Sigmoid colon (tissue), 7 donors: ENCODE measurements around the gene R3HDM2. TPM values are rescaled to one million over a fixed set of nuclear protein-coding genes. Genes with fewer than 3 reads are reported as not detected.

Experiments
- DNase-seq: peaks from one replicate; pipeline ENCODE4 v3.0.0-alpha.2; 2019
- H3K27ac ChIP-seq, 4 donors: fragments of 200-600 bp; sonication (generic); one replicate each; pipeline ENCODE4 v1.5.1; 2016 to 2019; ENCODE audit warnings: mild to moderate bottlenecking in 1 of 4
- H3K27me3 ChIP-seq, 3 donors: fragments of 200-600 bp; sonication (generic); one replicate each; pipeline ENCODE4 v1.5.1; 2019; ENCODE audit warnings: mild to moderate bottlenecking in 1 of 3
- H3K36me3 ChIP-seq, 4 donors: fragments of 200-600 bp; sonication (generic); one replicate each; pipeline ENCODE4 v1.5.1; 2016 to 2019
- H3K4me1 ChIP-seq, 4 donors: fragments of 200-600 bp; sonication (generic); one replicate each; pipeline ENCODE4 v1.5.1; 2017 to 2019
- H3K4me3 ChIP-seq, 4 donors: fragments of 200-600 bp; sonication (generic); one replicate each; pipeline ENCODE4 v1.5.1; 2017 to 2019; ENCODE audit warnings: mild to moderate bottlenecking in 2 of 4, moderate library complexity in 1 of 4
- H3K9me3 ChIP-seq, 4 donors: fragments of 200-600 bp in 3 of 4; sonication (generic) in 3 of 4; one replicate each; pipeline versions ENCODE4 v1.5.1 to v1.6.1; 2013 to 2019
- CTCF ChIP-seq, 4 experiments: fragments of 450-650 bp in 3 of 4; fragments of 200-600 bp in 1 of 4; IDR thresholded peaks; one replicate each; pipeline ENCODE4 v1.5.1; 2016 to 2019; ENCODE audit warnings: antibody characterized with exemption in 4 of 4, mild to moderate bottlenecking in 3 of 4, moderate library complexity in 2 of 4
- EP300 ChIP-seq, 4 donors: sonication (generic); formaldehyde crosslinking; IDR thresholded peaks; one replicate each; pipeline ENCODE4 v1.6.1; 2017; ENCODE audit warnings: antibody characterized with exemption in 4 of 4
- POLR2A ChIP-seq, 2 donors: fragments of 450-650 bp; IDR thresholded peaks; one replicate each; pipeline ENCODE4 v1.6.1; 2016; ENCODE audit warnings: antibody characterized with exemption in 2 of 2, mild to moderate bottlenecking in 2 of 2, moderate library complexity in 2 of 2
- POLR2AphosphoS5 ChIP-seq, 4 donors: sonication (generic); formaldehyde crosslinking; IDR thresholded peaks; one replicate each; pipeline ENCODE4 v1.6.1; 2017; ENCODE audit warnings: antibody characterized with exemption in 4 of 4
- WGBS, 2 donors: extraction: QIAGEN DNeasy Blood & Tissue Kit; methylation state at CpG; one replicate each; pipeline ENCODE4 v1.1.7; 2013; 5-methylcytosine and 5-hydroxymethylcytosine counted together
- intact Hi-C: fragments of 100-400 bp; cut with DNase I; formaldehyde crosslinking; loops from one replicate; pipeline ENCODE4 v1.15.1; 2023
- polyA plus RNA-seq, 3 donors: library from polyadenylated mRNA; stranded (reverse); fragments of 200-250 nt; gene quantifications; one replicate each; pipeline ENCODE4 v1.2.3, GENCODE V29; 2013
- total RNA-seq, 4 donors: library from RNA; depleted of rRNA; stranded (reverse); fragments of >200 nt; gene quantifications; one replicate each; pipeline ENCODE4 v1.1.0, GENCODE V29; 2016
- donor health status: healthy with polysubstance abuse.
- donor health status: Bipolar disorder and iron deficiency.
- donor health status: healthy.

Gene R3HDM2
- total and polyA plus RNA-seq, 7 donors: 10.9 to 37.7 (median 28.3) TPM

GRCh38 chr12:57370696-57371095 lies 60.1 kb downstream of the R3HDM2 start:
- Histone ChIP-seq H3K27ac (no peak overlapping the region), H3K9me3 (peaks cover 0 to 4% (median 0%) of the 10 kb centered on the region in 4 donors), H3K4me3 (no peak overlapping the region), H3K27me3 (no peaks in the 10 kb centered on the region), H3K36me3 (no peaks in the 10 kb centered on the region), H3K4me1 (peaks cover 0 to 37% (median 25%) of the 10 kb centered on the region in 4 donors)
- no peak for DNase-seq
- intact Hi-C loops: no loop called here
- WGBS, 2 donors: 84 to 88% methylated on average over 1 of the region's 1 CpG
- TF ChIP-seq POLR2A (IDR thresholded peaks at IDR 0.05): no peak
- no peak for TF ChIP-seq EP300 (IDR thresholded peaks at IDR 0.05)
- no peak for TF ChIP-seq CTCF (IDR thresholded peaks at IDR 0.05)
- TF ChIP-seq POLR2AphosphoS5 (IDR thresholded peaks at IDR 0.05): no peak

- TF ChIP-seq POLR2AphosphoS5 (IDR thresholded peaks at IDR 0.05): no peak
- TF ChIP-seq CTCF (IDR thresholded peaks at IDR 0.05): no peak
- no peak for TF ChIP-seq POLR2A (IDR thresholded peaks at IDR 0.05)
- DNase-seq: no peak
- H3K36me3 ChIP-seq: no peaks in the 10 kb centered on the region
- no peak overlapping the region for H3K4me3 ChIP-seq
- peaks cover 0 to 4% (median 0%) of the 10 kb centered on the region in 4 donors for H3K9me3 ChIP-seq
- intact Hi-C loops: no loop called here
- H3K4me1 ChIP-seq: peaks cover 0 to 37% (median 25%) of the 10 kb centered on the region in 4 donors
- H3K27ac ChIP-seq: no peak overlapping the region
- WGBS, 2 donors: 95 to 96% methylated on average over 11 of the region's 11 CpGs
- H3K27me3 ChIP-seq: no peaks in the 10 kb centered on the region
Measured at GRCh38 chr12:57370072-57370471, 60.8 kb downstream of the R3HDM2 start.

GRCh38 chr12:57369202-57369601 lies 61.6 kb downstream of the R3HDM2 start:
- Histone ChIP-seq H3K27me3 (no peaks in the 10 kb centered on the region), H3K27ac (no peak overlapping the region), H3K4me1 (peaks cover 0 to 37% (median 25%) of the 10 kb centered on the region in 4 donors), H3K9me3 (peaks cover 0 to 4% (median 0%) of the 10 kb centered on the region in 4 donors), H3K4me3 (no peak overlapping the region), H3K36me3 (no peaks in the 10 kb centered on the region)
- DNase-seq: no peak
- TF ChIP-seq EP300 (IDR thresholded peaks at IDR 0.05): no peak
- no peak for TF ChIP-seq POLR2A (IDR thresholded peaks at IDR 0.05)
- WGBS, 2 donors: 89 to 90% methylated on average over 3 of the region's 3 CpGs
- intact Hi-C loops: no loop called here

GRCh38 chr12:57368349-57369095 lies 62.3 kb downstream of the R3HDM2 start:
- no peak for DNase-seq
- 71 to 82% methylated on average over 7 of the region's 7 CpGs for WGBS, 2 donors
- no peak overlapping the region for H3K4me3 ChIP-seq
- intact Hi-C loops: no loop called here
- TF ChIP-seq CTCF (IDR thresholded peaks at IDR 0.05) (no peak), POLR2AphosphoS5 (IDR thresholded peaks at IDR 0.05) (peak in 2 of 4 donors; percentile 23 to 64), POLR2A (IDR thresholded peaks at IDR 0.05) (no peak), EP300 (IDR thresholded peaks at IDR 0.05) (peak in 1 of 4 donors; percentile 12)
- H3K4me1 ChIP-seq: peaks cover 0 to 37% (median 25%) of the 10 kb centered on the region in 4 donors
- H3K9me3 ChIP-seq: peaks cover 0 to 4% (median 0%) of the 10 kb centered on the region in 4 donors
- H3K36me3 ChIP-seq: no peaks in the 10 kb centered on the region
- H3K27ac ChIP-seq: no peak overlapping the region
- H3K27me3 ChIP-seq: no peaks in the 10 kb centered on the region

GRCh38 chr12:57367121-57367520 lies 63.7 kb downstream of the R3HDM2 start:
- Histone ChIP-seq H3K4me1 (peaks cover 0 to 33% (median 22%) of the 10 kb centered on the region in 4 donors), H3K4me3 (no peak overlapping the region), H3K36me3 (no peaks in the 10 kb centered on the region), H3K9me3 (peaks cover 0 to 4% (median 0%) of the 10 kb centered on the region in 4 donors), H3K27me3 (no peaks in the 10 kb centered on the region), H3K27ac (no peak overlapping the region)
- TF ChIP-seq CTCF (IDR thresholded peaks at IDR 0.05) (no peak), POLR2A (IDR thresholded peaks at IDR 0.05) (no peak), POLR2AphosphoS5 (IDR thresholded peaks at IDR 0.05) (no peak), EP300 (IDR thresholded peaks at IDR 0.05) (no peak)
- intact Hi-C loops: no loop called here
- no peak for DNase-seq
